SJSA1 (cell line): ENCODE results near the gene NTNG1. TPM values are rescaled to one million over a fixed set of nuclear protein-coding genes. Genes with fewer than 3 reads are reported as not detected.
"Not testable (repeated sequence)": the region's sequence is repeated elsewhere in the genome, so short reads cannot be mapped to it uniquely, and the experiment has no call there.

Experiments
- DNase-seq, 2 experiments: peaks; one replicate each; pipeline ENCODE4 v3.0.0-alpha.2; 2015 to 2020; ENCODE audit warnings: low spot score in 2 of 2, low read depth in 1 of 2
- H3K27ac ChIP-seq: fragments of 250-450 bp; sonication (Bioruptor Pico); 2 replicates; pipeline ENCODE4 v1.5.1; 2020; ENCODE audit warnings: mild to moderate bottlenecking, moderate library complexity
- H3K27me3 ChIP-seq: fragments of 250-450 bp; sonication (Bioruptor Pico); replicated peaks from 2 replicates; pipeline ENCODE4 v1.5.1; 2020; ENCODE audit warnings: mild to moderate bottlenecking, moderate library complexity
- H3K36me3 ChIP-seq: fragments of 250-450 bp; sonication (Bioruptor Pico); 2 replicates; pipeline ENCODE4 v1.5.1; 2020; ENCODE audit warnings: mild to moderate bottlenecking
- H3K4me1 ChIP-seq: fragments of 250-450 bp; sonication (Bioruptor Pico); replicated peaks from 2 replicates; pipeline ENCODE4 v1.6.1; 2021; ENCODE audit warnings: mild to moderate bottlenecking
- H3K4me3 ChIP-seq: fragments of 250-450 bp; sonication (Bioruptor Pico); 2 replicates; pipeline ENCODE4 v1.5.1; 2020; ENCODE audit warnings: mild to moderate bottlenecking
- H3K9me3 ChIP-seq: fragments of 250-450 bp; sonication (Bioruptor Pico); replicated peaks from 2 replicates; pipeline ENCODE4 v1.5.1; 2020; ENCODE audit warnings: mild to moderate bottlenecking
- total RNA-seq: library from RNA; depleted of rRNA; stranded (reverse); fragments of >200 nt; shearing (Covaris generic); gene quantifications from 2 replicates; pipeline ENCODE4 v1.2.3, GENCODE V29; 2014

The NTNG1 gene
- total RNA-seq, 1 experiment from 2014 or later, result not detected

DNA sequence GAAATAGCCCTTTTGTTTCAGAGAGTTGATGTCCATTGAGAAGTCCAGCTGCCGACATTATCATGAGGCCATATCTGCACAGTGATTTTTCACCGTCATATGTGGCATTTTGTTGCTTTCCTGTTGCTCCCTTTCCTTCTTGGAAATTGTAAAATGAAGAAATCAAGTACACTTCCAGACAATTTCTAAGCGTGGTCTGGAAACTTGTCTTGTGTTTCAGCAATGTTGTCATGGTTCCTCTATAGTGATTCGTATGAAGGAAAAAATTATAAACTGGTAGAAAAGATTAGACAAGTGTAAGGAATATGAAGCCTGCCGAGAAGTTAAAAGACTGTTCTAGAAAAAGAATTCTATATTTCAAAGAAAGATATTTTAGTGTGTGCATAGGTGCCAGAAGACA, 17.7 kb downstream of the NTNG1 start:
- H3K36me3 ChIP-seq, result no peaks in the 10 kb centered on the region
- no peak overlapping the region for H3K4me3 ChIP-seq
- no peaks in the 10 kb centered on the region for H3K4me1 ChIP-seq
- no peaks in the 10 kb centered on the region for H3K9me3 ChIP-seq
- H3K27me3 ChIP-seq, result no peaks in the 10 kb centered on the region
- no peak for DNase-seq
- H3K27ac ChIP-seq, result no peak overlapping the region

DNA sequence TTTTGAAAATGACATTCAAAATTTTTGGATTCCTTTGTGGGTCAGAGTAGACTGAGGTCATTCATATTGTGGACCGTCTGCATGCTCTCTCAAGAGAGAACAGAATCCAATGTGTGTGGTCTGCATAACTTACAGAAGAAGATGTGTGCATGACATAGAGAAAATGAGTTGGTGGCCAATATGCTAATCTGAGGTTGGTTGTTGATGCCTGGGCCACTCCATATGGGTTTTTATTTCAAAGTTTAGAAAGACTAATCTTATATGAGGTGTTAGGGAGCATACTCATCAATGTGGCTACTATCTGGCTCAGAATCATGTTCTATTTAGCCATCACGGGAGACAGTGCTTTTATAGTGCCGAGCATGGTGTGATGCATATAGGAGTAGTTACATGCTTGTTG, 18.2 kb downstream of the NTNG1 start:
- H3K27ac ChIP-seq, result no peak overlapping the region
- H3K4me3 ChIP-seq, result no peak overlapping the region
- no peaks in the 10 kb centered on the region for H3K36me3 ChIP-seq
- no peaks in the 10 kb centered on the region for H3K27me3 ChIP-seq
- H3K4me1 ChIP-seq, result no peaks in the 10 kb centered on the region
- H3K9me3 ChIP-seq, result no peaks in the 10 kb centered on the region
- DNase-seq, result no peak

DNA sequence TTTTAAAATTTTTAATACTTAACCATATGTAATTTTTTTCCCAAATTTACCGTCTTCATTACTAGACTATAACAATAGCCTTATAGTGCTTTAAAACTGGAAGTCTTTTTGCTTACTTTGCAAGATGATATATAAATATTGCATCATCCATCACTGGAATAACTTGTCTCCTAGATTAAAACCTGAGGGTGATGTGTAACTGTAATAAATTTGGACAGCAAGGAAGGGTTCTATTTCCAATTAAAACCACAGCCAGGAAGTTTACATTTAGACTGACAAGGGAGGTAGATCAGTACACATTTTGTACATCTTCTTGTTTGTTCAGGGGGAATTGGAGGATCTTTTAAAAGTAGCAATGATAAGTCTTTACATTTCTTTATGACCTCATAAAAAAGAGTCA, 21.9 kb downstream of the NTNG1 start:
- no peaks in the 10 kb centered on the region for H3K9me3 ChIP-seq
- no peaks in the 10 kb centered on the region for H3K4me1 ChIP-seq
- no peak overlapping the region for H3K4me3 ChIP-seq
- no peaks in the 10 kb centered on the region for H3K36me3 ChIP-seq
- H3K27ac ChIP-seq, result no peak overlapping the region
- no peak for DNase-seq
- H3K27me3 ChIP-seq, result no peaks in the 10 kb centered on the region

DNA sequence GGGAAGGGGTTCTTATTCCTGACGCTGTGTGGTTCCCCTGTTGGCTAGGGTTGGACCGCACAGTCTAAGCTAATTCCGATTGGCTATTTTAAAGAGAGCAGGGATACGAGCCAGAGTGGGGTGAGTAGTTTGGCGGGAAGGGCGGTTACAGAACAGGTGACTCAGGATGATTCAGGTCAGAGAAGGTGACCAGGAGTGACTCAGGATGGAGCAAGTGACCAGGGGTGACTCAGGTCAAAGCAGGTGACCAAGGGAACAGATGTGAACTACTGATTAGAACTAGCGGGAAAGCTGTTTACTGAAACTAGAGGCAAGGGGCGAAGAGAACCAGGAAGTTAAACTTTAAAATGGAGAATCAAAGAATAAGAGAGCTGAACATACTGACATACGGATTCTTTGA, 24.1 kb downstream of the NTNG1 start:
- not testable (repeated sequence) for DNase-seq, H3K4me3 ChIP-seq, H3K9me3 ChIP-seq, H3K4me1 ChIP-seq, H3K27me3 ChIP-seq, H3K36me3 ChIP-seq, H3K27ac ChIP-seq

DNA sequence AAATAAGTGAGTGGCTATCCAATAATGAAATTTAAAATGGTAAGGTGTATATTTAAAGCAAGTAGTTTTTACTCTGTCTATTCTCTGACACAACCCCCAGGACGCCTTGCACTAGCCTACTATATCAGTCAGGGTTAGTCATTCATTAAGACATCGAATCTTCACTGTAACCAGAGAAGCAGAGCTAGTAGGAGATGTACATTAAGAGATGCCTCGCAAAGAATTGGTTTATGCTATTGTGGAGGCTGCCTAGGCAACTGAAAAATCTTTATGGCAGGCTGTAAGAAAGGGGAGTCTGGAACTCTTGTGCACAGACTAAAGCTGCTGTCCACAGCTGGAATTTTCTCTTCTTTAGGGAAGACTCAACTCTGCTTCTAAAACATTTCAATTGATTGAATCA, 28.8 kb downstream of the NTNG1 start:
- Histone ChIP-seq H3K4me3 (no peak overlapping the region), H3K27me3 (no peaks in the 10 kb centered on the region), H3K4me1 (no peaks in the 10 kb centered on the region), H3K36me3 (no peaks in the 10 kb centered on the region), H3K9me3 (no peaks in the 10 kb centered on the region), H3K27ac (no peak overlapping the region)
- no peak for DNase-seq

DNA sequence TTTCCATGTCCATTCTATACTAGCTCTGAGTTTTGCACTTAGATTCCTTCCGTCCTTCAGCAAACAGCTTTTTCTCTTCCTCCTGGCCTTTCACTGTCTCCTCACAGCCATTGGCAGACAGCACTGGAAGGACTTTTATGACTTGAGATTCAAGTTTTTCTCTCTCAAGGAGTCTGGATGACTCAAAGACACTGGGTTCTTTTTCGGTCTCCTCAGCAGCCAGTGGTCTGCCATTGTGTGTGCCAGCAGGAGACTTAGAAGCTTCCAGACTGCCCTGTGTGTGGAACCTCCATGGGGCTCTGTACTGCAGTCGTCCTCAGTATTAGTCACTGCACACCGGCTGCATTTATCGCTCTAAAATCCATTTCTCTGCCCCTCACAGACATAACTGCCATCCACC, 30.5 kb downstream of the NTNG1 start:
- H3K36me3 ChIP-seq, result no peaks in the 10 kb centered on the region
- H3K9me3 ChIP-seq, result no peaks in the 10 kb centered on the region
- H3K4me3 ChIP-seq, result no peak overlapping the region
- no peaks in the 10 kb centered on the region for H3K27me3 ChIP-seq
- no peak for DNase-seq
- H3K27ac ChIP-seq, result no peak overlapping the region
- H3K4me1 ChIP-seq, result no peaks in the 10 kb centered on the region

DNA sequence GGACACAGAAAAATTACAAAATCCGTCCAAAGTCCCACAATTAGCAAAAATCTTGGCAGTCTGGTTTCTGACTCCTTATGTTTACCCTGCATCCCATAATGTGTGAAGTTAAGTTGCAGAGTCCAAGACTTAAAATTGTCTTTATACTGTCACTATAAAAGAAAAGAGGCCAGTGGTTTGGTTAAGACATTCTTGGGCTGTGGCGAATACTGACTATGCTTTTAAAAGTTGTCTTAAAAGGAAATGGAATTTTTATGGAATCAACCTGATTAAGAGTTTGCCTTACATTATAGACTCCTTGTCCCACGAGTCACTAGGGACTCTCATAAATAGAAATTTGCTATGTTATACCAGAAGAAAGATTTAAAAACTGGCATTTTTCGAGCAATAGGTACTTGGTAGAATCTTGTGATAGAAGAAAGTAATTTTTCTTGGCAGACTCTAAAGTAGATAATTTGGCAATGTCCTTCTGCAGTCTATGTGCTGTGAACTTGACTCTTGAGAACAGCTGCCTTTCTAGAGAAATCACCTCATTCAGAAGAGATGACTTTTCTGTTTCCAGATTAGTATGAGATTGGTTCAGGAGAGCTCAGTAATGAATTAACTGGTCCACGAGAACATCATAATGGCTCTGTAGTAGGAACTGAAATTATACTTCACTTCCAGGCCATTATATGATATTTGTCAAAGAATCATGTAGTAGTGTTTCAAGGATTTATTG, 31.8 kb downstream of the NTNG1 start:
- H3K27ac ChIP-seq, result no peak overlapping the region
- no peaks in the 10 kb centered on the region for H3K4me1 ChIP-seq
- no peaks in the 10 kb centered on the region for H3K36me3 ChIP-seq
- DNase-seq, result no peak
- H3K27me3 ChIP-seq, result no peaks in the 10 kb centered on the region
- no peaks in the 10 kb centered on the region for H3K9me3 ChIP-seq
- no peak overlapping the region for H3K4me3 ChIP-seq

DNA sequence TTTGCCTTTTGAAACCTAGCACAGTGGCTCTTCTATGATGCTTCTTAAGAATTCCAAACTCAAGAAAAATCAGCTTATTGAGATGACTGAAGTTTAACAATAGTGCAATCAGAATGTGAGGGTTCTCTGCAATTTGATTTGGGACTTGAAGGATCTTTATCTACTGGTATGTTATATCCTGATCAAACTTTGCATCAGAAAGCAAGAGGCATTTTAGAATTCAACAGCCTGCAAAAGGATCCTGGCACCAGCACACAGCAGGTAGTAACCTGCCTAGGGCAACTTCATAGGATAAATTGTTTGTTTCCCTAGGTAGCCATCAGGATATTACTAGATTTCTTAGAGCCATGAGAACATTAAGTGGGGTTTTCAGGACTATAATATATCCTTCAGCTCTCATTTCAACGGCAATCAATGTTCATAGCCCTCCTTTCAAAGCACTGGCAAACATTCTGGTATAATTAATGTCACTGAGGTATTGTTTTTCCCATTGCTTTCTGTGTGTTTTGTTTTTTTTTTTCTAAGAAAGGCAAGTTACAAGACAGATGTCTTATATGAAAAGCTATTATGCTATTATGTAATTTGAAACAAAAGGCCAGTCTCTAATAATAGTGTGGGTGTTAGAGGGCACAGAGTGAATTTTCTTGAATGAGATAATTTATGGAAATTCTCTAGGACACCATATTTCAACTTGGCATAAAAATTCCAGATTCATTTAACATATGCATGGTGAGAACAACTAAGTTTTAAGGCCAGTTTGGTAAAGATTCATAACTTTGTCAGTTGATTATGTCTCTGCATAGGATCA, 34.5 kb downstream of the NTNG1 start:
- Histone ChIP-seq H3K27ac (no peak overlapping the region), H3K4me1 (no peaks in the 10 kb centered on the region), H3K27me3 (no peaks in the 10 kb centered on the region), H3K36me3 (no peaks in the 10 kb centered on the region), H3K4me3 (no peak overlapping the region), H3K9me3 (no peaks in the 10 kb centered on the region)
- DNase-seq, result no peak

DNA sequence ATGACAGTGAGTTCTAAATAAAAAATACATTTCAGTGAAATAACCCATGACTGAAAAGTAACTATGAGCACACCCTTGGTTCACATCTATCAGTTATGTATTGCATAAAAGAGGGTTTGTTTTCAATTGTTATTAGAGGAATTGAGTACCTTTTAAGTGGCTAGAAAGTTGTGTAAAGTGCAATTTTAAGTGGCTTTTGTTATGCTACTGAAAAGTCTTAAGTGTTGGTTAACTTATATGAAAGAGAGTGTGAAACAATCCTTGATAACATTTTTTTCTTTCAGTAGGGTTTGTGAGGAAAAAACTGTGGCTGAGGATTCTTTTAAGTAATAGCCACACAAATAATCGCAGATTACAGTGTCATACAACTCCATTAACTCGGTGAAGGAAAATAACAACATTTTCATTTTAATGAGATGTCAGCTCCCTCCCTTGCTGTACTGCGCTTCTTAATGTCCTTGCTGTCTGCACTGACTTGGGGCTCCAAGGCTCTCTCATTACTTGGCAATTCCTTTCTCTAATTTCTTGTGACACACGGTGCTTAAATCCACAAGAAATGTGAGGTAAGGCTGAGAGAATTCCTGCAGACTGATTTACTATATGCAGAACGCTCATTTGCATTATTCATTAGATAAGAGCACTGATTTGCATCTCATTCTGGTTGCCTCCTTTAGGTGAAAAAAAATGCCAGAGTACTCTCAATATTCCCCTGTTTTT, 40.6 kb downstream of the NTNG1 start:
- Histone ChIP-seq H3K4me3 (no peak overlapping the region), H3K27me3 (no peaks in the 10 kb centered on the region), H3K4me1 (no peaks in the 10 kb centered on the region), H3K9me3 (no peaks in the 10 kb centered on the region), H3K36me3 (no peaks in the 10 kb centered on the region), H3K27ac (no peak overlapping the region)
- no peak for DNase-seq

DNA sequence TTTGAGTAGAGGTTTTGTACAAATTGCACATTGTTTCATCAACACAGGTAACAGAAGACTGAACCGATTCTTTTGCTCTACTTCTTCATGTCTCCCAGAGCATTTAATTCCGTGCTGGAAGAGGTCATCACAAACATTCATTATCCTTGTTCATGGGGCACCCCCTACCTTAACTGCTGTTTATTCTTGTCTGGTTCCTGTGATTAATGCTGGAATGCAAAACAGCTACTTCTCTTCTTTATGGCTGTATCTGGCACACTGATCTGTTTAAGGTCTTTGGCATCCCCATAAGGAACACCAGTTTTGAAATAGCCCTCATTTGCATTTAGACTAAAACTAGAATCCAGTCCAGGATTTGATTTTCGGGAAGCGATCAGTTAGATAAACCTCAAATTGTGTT, 42.2 kb downstream of the NTNG1 start:
- no peaks in the 10 kb centered on the region for H3K4me1 ChIP-seq
- DNase-seq, result no peak
- no peak overlapping the region for H3K27ac ChIP-seq
- no peak overlapping the region for H3K4me3 ChIP-seq
- no peaks in the 10 kb centered on the region for H3K27me3 ChIP-seq
- H3K9me3 ChIP-seq, result no peaks in the 10 kb centered on the region
- H3K36me3 ChIP-seq, result no peaks in the 10 kb centered on the region

DNA sequence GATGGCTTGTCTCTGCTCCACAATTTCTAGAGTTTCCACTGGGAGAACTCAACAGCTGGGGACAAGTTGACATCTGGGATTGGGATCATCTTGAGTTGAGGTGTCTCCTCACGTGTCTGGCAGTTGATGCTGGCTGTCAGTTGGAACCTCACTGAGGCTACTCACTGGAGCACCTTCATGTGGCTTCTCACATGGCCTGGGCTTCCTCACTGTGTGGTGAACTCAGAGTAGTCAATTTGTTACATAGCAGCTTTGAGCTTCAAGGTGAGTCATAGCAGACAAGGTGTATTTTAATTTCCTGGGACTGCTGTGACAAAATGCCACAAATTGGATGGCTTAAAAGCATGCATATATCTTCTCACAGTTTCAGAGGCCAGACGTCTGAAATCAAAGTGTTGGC, 44.0 kb downstream of the NTNG1 start:
- Histone ChIP-seq H3K4me3 (no peak overlapping the region), H3K9me3 (no peaks in the 10 kb centered on the region), H3K27ac (no peak overlapping the region), H3K4me1 (no peaks in the 10 kb centered on the region), H3K36me3 (no peaks in the 10 kb centered on the region), H3K27me3 (no peaks in the 10 kb centered on the region)
- no peak for DNase-seq

DNA sequence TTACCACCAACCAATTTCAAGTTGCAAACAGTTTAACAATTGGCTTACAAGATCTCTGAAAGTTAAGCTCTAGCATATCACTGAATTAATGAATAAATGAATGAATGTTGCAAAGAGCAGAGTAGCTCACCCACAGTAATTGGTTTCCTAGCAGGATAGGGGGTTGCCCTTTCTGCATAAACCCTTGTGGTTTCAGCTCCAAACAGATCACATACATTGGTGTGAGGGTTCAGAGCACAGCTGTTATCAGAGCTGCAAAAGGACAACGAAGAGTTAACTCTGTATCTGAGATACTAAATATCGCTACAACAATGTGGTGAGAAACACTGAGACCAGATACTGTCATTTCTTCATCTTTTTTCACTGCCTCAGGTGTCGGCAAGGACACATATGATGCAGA, 46.6 kb downstream of the NTNG1 start:
- H3K4me3 ChIP-seq, result no peak overlapping the region
- H3K27me3 ChIP-seq, result no peaks in the 10 kb centered on the region
- no peaks in the 10 kb centered on the region for H3K9me3 ChIP-seq
- H3K36me3 ChIP-seq, result no peaks in the 10 kb centered on the region
- H3K27ac ChIP-seq, result no peak overlapping the region
- no peak for DNase-seq
- H3K4me1 ChIP-seq, result no peaks in the 10 kb centered on the region

DNA sequence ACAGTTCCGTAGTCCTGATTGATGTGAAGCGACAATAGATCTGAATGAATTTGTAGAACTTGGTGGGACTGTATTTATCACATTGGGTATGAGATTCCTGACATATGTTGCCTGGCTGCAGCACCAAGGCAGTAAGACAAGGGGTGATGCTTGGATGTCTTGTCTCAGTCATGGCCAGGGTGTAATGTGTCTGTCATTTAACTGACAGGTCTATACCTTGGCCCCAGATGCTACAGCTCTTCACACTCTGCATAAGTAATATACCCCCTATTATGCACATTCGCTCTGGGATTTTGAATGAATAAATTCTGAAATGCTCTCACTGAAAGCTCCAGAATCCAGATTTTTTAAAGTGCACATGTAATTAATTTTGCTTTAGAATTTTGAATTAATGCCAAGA, 47.3 kb downstream of the NTNG1 start:
- H3K27ac ChIP-seq, result no peak overlapping the region
- no peak for DNase-seq
- H3K9me3 ChIP-seq, result no peaks in the 10 kb centered on the region
- H3K4me1 ChIP-seq, result no peaks in the 10 kb centered on the region
- no peaks in the 10 kb centered on the region for H3K27me3 ChIP-seq
- H3K4me3 ChIP-seq, result no peak overlapping the region
- H3K36me3 ChIP-seq, result no peaks in the 10 kb centered on the region

DNA sequence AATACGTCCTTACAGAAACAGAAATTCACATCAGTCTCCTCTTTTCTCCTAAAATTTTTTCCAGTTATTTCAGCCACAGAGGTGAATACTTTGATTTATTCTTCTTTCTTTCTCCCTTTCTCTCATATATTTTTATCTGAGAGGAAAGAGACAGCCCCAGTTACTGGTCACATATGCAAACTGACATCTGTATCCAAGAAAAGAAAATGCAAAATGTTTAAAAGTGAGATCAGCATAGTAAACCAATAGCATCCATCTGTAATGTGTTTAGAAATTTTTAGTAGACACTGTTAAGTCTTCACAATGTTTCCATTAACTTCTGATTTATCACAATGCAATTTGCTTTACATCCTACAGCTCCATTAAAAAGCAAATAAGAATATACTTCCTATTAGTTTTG, 53.5 kb downstream of the NTNG1 start:
- H3K4me1 ChIP-seq, result no peaks in the 10 kb centered on the region
- no peak overlapping the region for H3K27ac ChIP-seq
- no peak for DNase-seq
- H3K36me3 ChIP-seq, result no peaks in the 10 kb centered on the region
- H3K27me3 ChIP-seq, result no peaks in the 10 kb centered on the region
- H3K9me3 ChIP-seq, result no peaks in the 10 kb centered on the region
- H3K4me3 ChIP-seq, result no peak overlapping the region
